Heart right ventricle (tissue), 16 donors: ENCODE data around the gene SLC34A1. TPM values are rescaled to one million over a fixed set of nuclear protein-coding genes. Genes with fewer than 3 reads are reported as not detected.

Experiments used
- ATAC-seq, 8 donors: fragments of 200-7000 bp; cut with Tn5 transposase; one replicate each; pipeline ENCODE4 v1.9.1; 2020; ENCODE audit warnings: mild to moderate bottlenecking in 8 of 8, moderate library complexity in 8 of 8, moderate number of reproducible peaks in 1 of 8
- DNase-seq, 2 donors: peaks; one replicate each; pipeline ENCODE4 v3.0.0-alpha.2; 2020
- H3K27ac ChIP-seq, 10 donors: fragments of 200-600 bp; sonication (generic) in 2 of 10; one replicate each; pipeline versions ENCODE4 v1.5.0 to v1.8.0; 2020 to 2022; ENCODE audit warnings: mild to moderate bottlenecking in 3 of 10
- H3K27me3 ChIP-seq, 7 donors: fragments of 200-600 bp; one replicate each; pipeline ENCODE4 v1.8.0; 2021 to 2022; ENCODE audit warnings: mild to moderate bottlenecking in 2 of 7
- H3K36me3 ChIP-seq, 9 donors: fragments of 200-600 bp; sonication (generic) in 1 of 9; one replicate each; pipeline versions ENCODE4 v1.5.0 to v1.8.0; 2020 to 2022; ENCODE audit warnings: mild to moderate bottlenecking in 2 of 9
- H3K4me1 ChIP-seq, 9 donors: fragments of 200-600 bp; sonication (generic) in 1 of 9; one replicate each; pipeline versions ENCODE4 v1.5.0 to v1.8.0; 2020 to 2022; ENCODE audit warnings: mild to moderate bottlenecking in 4 of 9
- H3K4me3 ChIP-seq, 10 donors: fragments of 200-600 bp; sonication (generic) in 2 of 10; one replicate each; pipeline versions ENCODE4 v1.5.0 to v1.8.0; 2020 to 2022; ENCODE audit warnings: mild to moderate bottlenecking in 7 of 10, moderate library complexity in 2 of 10
- H3K9me3 ChIP-seq, 11 donors: fragments of 200-600 bp in 10 of 11; sonication (generic) in 2 of 11; one replicate each; pipeline versions ENCODE4 v1.5.0 to v1.8.0; 2013 to 2022; ENCODE audit warnings: mild to moderate bottlenecking in 2 of 11, control low read depth in 1 of 11, moderate library complexity in 1 of 11
- WGBS, 2 donors: extraction: QIAGEN DNeasy Blood & Tissue Kit; methylation state at CpG; one replicate each; pipeline ENCODE4 v1.1.7; 2013; ENCODE audit warnings: inconsistent platforms in 1 of 2; 5-methylcytosine and 5-hydroxymethylcytosine counted together
- intact Hi-C, 10 donors: fragments of 100-400 bp; cut with DNase I; formaldehyde crosslinking; loops; one replicate each; pipeline versions ENCODE4 v1.11.1 to v1.14.2; 2022
- polyA plus RNA-seq, 2 donors: library from polyadenylated mRNA; stranded (reverse); fragments of 200-250 nt; gene quantifications; one replicate each; pipeline ENCODE4 v1.2.3, GENCODE V29; 2013
- total RNA-seq, 10 donors: library from RNA; stranded (reverse); fragmentation: NEBNext Ultra II Directional in 3 of 10; extraction: Animal tissue kit (Norgen Biotek cat#: 25700) in 3 of 10; gene quantifications; one replicate each; pipeline versions ENCODE4 v1.2.1 to v1.2.4, GENCODE V29; 2021 to 2023
- TF ChIP-seq, protein P1 (sequence below), 9 donors: fragments of 200-600 bp; sonication (generic) in 2 of 9; IDR thresholded peaks; one replicate each; pipeline versions ENCODE4 v1.5.0 to v1.8.0; 2021 to 2022; ENCODE audit warnings: antibody characterized with exemption in 9 of 9, mild to moderate bottlenecking in 5 of 9, moderate library complexity in 1 of 9
- donor health status: Arrhythmogenic right ventricular cardiomyopathy.
- donor health status: ischemic (EF 13 %, LVEDD 7.1; RV severe dilation, severe dysfunction).
- donor health status: healthy with polysubstance abuse.
- donor health status: DM: no; HTN: yes; CAD: no.
- donor health status: DM: no; HTN: no; CAD: no.
- donor health status: ischemic (EF 25% LVEDD 6.9; RV normal size, moderate dysfunction).
- donor health status: ischemic (EF 25% LVEDD 5.7; RV mildly dilated, moderate dysfunction).
- donor health status: healthy.
- donor health status: DM: yes; HTN: yes; CAD: no.
- donor health status: Ischemic cardiomyopathy.
- donor health status: ischemic (EF 35%, LVEDD 5.7; RV mildly dilated, moderate dysfunction).
- donor health status: nonischemic (EF 11% LVEDD 7.7; RV severe dilation, severe dysfunction).
- donor health status: DM: yes; HTN: yes; CAD: no.
- donor health status: PGD.
- donor health status: ischemic (EF 29% LVEDD 5.4; RV normal size, mild dysfunction).
- donor health status: nonischemic (EF 23%, LVEDD 6.1; RV moderate dilation, normal function).

SLC34A1 gene
- total and polyA plus RNA-seq, 12 donors: 0.12 TPM; not detected in 11

DNA sequence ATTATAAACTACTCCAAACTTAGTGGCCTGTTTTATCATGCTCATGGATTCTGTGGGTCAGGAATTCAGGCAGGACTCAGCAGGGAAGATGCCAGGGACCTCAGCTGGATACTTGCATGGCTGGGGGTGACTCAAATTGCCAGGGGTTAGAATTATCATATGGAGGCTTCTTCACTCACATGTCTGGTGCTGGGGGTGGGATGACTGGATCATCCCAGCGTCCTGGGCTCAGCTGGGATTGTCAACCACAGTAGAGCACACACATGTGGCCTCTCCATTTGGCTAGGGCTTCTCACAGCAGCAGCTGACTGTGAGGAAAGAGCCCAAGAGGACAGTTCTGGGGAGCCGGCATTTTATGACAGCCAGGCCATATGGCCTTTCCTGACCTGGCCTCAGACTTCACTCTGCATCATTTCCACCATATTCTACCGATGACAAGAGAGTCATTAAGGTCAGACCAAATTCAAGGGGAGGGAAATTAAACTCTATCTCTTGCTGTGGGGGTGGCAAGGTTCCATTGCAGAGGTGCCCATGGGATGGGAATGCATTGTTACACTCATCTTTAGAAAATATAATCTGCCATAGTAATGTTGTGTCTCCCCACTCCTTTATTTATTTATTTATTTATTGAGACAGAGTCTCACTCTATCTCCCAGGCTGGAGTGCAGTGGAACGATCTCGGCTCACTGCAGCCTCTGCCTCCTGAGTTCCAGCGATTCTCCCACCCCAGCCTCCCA lies 37.0 kb downstream of the SLC34A1 start:
- Histone ChIP-seq H3K27ac (no peak overlapping the region), H3K9me3 (no peaks in the 10 kb centered on the region), H3K27me3 (no peaks in the 10 kb centered on the region), H3K36me3 (no peaks in the 10 kb centered on the region), H3K4me3 (no peak overlapping the region), H3K4me1 (peaks cover 3 to 20% (median 8%) of the 10 kb centered on the region in 9 donors)
- TF ChIP-seq, protein P1, sequence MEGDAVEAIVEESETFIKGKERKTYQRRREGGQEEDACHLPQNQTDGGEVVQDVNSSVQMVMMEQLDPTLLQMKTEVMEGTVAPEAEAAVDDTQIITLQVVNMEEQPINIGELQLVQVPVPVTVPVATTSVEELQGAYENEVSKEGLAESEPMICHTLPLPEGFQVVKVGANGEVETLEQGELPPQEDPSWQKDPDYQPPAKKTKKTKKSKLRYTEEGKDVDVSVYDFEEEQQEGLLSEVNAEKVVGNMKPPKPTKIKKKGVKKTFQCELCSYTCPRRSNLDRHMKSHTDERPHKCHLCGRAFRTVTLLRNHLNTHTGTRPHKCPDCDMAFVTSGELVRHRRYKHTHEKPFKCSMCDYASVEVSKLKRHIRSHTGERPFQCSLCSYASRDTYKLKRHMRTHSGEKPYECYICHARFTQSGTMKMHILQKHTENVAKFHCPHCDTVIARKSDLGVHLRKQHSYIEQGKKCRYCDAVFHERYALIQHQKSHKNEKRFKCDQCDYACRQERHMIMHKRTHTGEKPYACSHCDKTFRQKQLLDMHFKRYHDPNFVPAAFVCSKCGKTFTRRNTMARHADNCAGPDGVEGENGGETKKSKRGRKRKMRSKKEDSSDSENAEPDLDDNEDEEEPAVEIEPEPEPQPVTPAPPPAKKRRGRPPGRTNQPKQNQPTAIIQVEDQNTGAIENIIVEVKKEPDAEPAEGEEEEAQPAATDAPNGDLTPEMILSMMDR (IDR thresholded peaks at IDR 0.05): no peak
- 77 to 81% methylated on average over 6 of the region's 6 CpGs for WGBS, 2 donors
- ATAC-seq (no peak), DNase-seq (no peak)
- intact Hi-C loops: no loop called here

DNA sequence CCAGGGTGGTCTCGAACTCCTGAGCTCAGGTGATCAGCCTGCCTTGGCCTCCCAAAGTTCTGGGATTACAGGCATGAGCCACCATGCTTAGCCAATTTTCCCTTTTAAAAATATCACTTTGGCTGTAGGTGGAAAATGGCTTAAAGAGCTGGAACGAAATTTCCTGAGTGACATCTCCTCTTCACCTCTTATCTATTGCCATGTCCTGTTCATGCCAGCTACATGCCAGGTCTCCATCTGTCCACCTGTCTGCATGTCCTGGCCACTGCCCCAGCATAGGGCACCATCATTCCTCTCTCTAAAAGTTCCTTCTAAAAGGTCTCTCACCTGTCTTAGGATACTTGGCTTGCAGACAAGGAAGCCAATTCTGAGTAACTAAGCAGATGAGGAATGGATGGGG lies 39.4 kb downstream of the SLC34A1 start:
- peaks cover 16 to 29% (median 26%) of the 10 kb centered on the region in 9 donors for H3K4me1 ChIP-seq
- no peak overlapping the region for H3K27ac ChIP-seq
- intact Hi-C loops: loop anchor here in 1 of 10 donors (2.0 kb wide), 1 partner anchor 31 kb away; no protein-coding TSS in a partner anchor
- H3K4me3 ChIP-seq: no peak overlapping the region
- H3K27me3 ChIP-seq: no peaks in the 10 kb centered on the region
- DNase-seq (no peak), ATAC-seq (no peak)
- 84 to 87% methylated on average over 2 of the region's 2 CpGs for WGBS, 2 donors
- TF ChIP-seq, protein P1 (IDR thresholded peaks at IDR 0.05): no peak
- peaks cover 0 to 2% (median 0%) of the 10 kb centered on the region in 9 donors for H3K36me3 ChIP-seq
- no peaks in the 10 kb centered on the region for H3K9me3 ChIP-seq

DNA sequence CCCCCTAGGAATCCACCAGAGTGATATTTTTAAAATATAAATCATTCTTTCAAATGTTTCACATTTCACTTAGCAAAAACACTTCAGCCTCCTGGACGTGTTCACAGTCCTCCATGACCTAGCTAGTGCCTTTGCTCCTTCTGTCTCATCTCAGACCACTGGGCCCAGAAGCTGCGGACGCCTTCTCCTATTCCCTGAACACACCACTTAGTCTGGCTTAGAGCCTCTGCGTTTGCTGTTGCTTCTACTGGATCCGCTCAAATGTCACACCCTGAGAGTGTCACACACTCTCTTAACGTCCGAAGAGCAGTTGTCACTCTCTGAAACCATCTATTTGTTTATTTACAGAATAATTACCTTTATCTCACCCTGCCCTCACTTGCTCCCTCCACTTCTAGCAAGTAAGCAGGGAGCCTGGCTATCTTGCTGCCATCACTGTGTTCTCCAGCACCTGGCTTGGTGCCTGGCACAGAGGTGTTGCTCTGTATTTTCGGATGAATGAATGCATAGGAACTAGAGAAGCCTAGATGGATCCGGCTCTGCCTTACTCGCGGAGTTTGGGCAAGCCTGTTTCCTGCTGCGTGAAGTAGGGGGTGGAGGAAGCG lies 41.1 kb downstream of the SLC34A1 start:
- Histone ChIP-seq H3K36me3 (peaks cover 0 to 7% (median 0%) of the 10 kb centered on the region in 9 donors), H3K9me3 (no peaks in the 10 kb centered on the region), H3K4me1 (peaks cover 16 to 45% (median 27%) of the 10 kb centered on the region in 9 donors), H3K4me3 (peak overlapping the region in 9 of 10 donors; percentile 43 to 69 (median 58)), H3K27me3 (no peaks in the 10 kb centered on the region), H3K27ac (peak overlapping the region; percentile 85 to 96 (median 92))
- peak in 1 of 8 donors; percentile 0 for ATAC-seq
- no peak for DNase-seq
- TF ChIP-seq, protein P1 (IDR thresholded peaks at IDR 0.05): no peak
- intact Hi-C loops: loop anchor here in 1 of 10 donors (2.0 kb wide), 1 partner anchor 30 kb away; no protein-coding TSS in a partner anchor
- 35 to 44% methylated on average over 13 of the region's 13 CpGs for WGBS, 2 donors

DNA sequence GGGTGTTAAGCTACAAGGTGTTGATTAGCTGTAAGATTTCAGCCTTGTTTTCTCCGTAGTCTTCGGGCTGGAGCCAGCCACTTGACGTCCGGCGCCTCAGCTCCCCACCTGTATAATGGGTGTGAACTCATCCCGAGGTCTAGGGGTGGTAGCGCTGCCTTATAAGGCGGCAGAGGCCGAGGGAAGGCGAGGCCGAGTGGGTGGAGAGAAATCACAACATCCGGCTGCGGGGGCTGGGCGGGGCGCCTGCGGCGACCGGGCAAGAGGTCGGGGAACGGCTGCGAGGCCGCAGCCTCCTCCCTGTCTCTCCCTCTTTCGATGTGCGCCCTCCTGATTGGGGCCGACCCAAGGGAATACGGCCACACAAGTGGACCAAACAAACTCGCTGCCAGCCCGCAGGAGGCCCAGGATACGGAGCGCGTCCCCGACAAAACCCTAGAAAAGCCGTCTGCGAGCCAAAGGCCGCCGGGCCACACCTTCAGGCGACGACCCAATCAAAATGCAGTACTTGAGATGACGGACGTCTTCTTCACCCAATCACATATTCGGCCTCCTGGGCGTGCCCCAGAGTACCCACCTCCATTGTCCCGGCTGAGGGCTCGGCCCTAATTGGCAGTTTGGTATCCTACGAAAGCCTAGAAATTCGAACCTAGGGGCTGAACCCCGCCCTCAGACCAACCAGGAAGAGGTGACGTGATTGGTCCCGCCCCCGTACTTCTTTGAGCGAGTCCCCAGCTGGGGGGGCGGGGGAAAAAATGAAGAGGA lies 41.7 kb downstream of the SLC34A1 start:
- Histone ChIP-seq H3K4me1 (peaks cover 16 to 52% (median 27%) of the 10 kb centered on the region in 9 donors), H3K4me3 (peak overlapping the region; percentile 16 to 94 (median 58)), H3K9me3 (no peaks in the 10 kb centered on the region), H3K27me3 (no peaks in the 10 kb centered on the region), H3K27ac (peak overlapping the region; percentile 85 to 96 (median 92)), H3K36me3 (peaks cover 0 to 14% (median 0%) of the 10 kb centered on the region in 9 donors)
- ATAC-seq (peak; percentile 96 to 98 (median 97)), DNase-seq (peak; percentile 98 to 100)
- WGBS, 2 donors: 0% methylated on average over 51 to 52 of the region's 52 CpGs
- TF ChIP-seq, protein P1 (IDR thresholded peaks at IDR 0.05): no peak
- intact Hi-C loops: loop anchor here in 2 of 10 donors (2.0 kb wide), 2 partner anchors 29 to 71 kb away; partner anchors contain the start of gene PDLIM7 (in 1 of the 2)
